GM12878 (cell line): ENCODE data around the gene DARS1. TPM values are rescaled to one million over a fixed set of nuclear protein-coding genes. Genes with fewer than 3 reads are reported as not detected.
"Not testable (repeated sequence)": the region's sequence is repeated elsewhere in the genome, so short reads cannot be mapped to it uniquely, and the experiment has no call there.

Experiments
- ATAC-seq: fragments of 200-7000 bp; cut with Tn5 transposase; 3 replicates; pipeline ENCODE4 v1.9.1; 2020; ENCODE audit warnings: mild to moderate bottlenecking, moderate library complexity
- BruUV-seq: library from RNA; stranded (reverse); fragments of 400-500 nt; replicated peaks from 2 replicates; lab custom pipeline; 2021; lab: Mats Ljungman, UMichigan
- CTCF ChIA-PET: fragments of 300-600 bp; sonication (Branson Sonifier 250); formaldehyde crosslinking; extraction: SDS; loops from one replicate; lab custom pipeline; 2021; ENCODE audit warnings: inconsistent platforms; lab: Yijun Ruan, JAX
- POLR2A ChIA-PET: fragments of 350-600 bp; formaldehyde crosslinking; extraction: SDS; loops from one replicate; lab custom pipeline; 2021; ENCODE audit warnings: inconsistent platforms; lab: Charles Lee
- RAD21 ChIA-PET: fragments of 300-600 bp; sonication (Branson Sonifier 250); formaldehyde crosslinking; loops from one replicate; lab custom pipeline; 2023; ENCODE audit warnings: antibody characterized with exemption; ENCODE audit not compliant: unreplicated experiment; lab: Charles Lee
- SMC1A ChIA-PET: fragments of 300-600 bp; sonication (Branson Sonifier 250); formaldehyde crosslinking; loops from one replicate; lab custom pipeline; 2023; ENCODE audit not compliant: unreplicated experiment, uncharacterized antibody; lab: Charles Lee
- DNase-seq: peaks from one replicate; pipeline ENCODE4 v3.0.0-alpha.2; 2011; ENCODE audit warnings: low read depth, low spot score
- FAIRE-seq: peaks from 3 replicates; lab custom pipeline; 2011; peaks lifted over from hg19 to GRCh38; lab: Jason Lieb, UNC
- H2AFZ ChIP-seq: 2 replicates; pipeline ENCODE4 v1.6.0; 2011; ENCODE audit warnings: low read depth, low read length, control low read depth; ENCODE audit not compliant: control insufficient read depth
- H3K27ac ChIP-seq: 2 replicates; pipeline ENCODE4 v1.5.1; 2011; ENCODE audit warnings: control low read depth; ENCODE audit not compliant: control insufficient read depth, insufficient read depth
- H3K27me3 ChIP-seq, 2 experiments: replicated peaks in 1 of 2; 2 replicates each; pipeline versions ENCODE4 v1.6.0 to v1.6.1; 2011; ENCODE audit warnings: low read length in 1 of 2; ENCODE audit not compliant: control insufficient read depth in 2 of 2, insufficient read depth in 2 of 2
- H3K36me3 ChIP-seq, 2 experiments: 2 replicates each; pipeline ENCODE4 v1.5.1; 2011; ENCODE audit warnings: low read length in 1 of 2; ENCODE audit not compliant: control insufficient read depth in 2 of 2, insufficient read depth in 2 of 2
- H3K4me1 ChIP-seq: 2 replicates; pipeline ENCODE4 v1.6.1; 2011; ENCODE audit warnings: mild to moderate bottlenecking, low read length, moderate library complexity, mixed read lengths; ENCODE audit not compliant: control insufficient read depth, insufficient read depth
- H3K4me2 ChIP-seq: 2 replicates; pipeline ENCODE4 v1.6.0; 2011; ENCODE audit warnings: control low read depth; ENCODE audit not compliant: control insufficient read depth, insufficient read depth
- H3K4me3 ChIP-seq: fragments of 200-600 bp; sonication (generic); 2 replicates; pipeline ENCODE4 v1.5.1; 2016
- H3K79me2 ChIP-seq: 2 replicates; pipeline ENCODE4 v1.6.0; 2011; ENCODE audit warnings: low read length; ENCODE audit not compliant: control insufficient read depth, insufficient read depth
- H3K9ac ChIP-seq: 2 replicates; pipeline ENCODE4 v1.8.0; 2011; ENCODE audit warnings: low read length, control low read depth, mixed read lengths; ENCODE audit not compliant: control insufficient read depth, insufficient read depth
- H3K9me3 ChIP-seq: replicated peaks from 3 replicates; pipeline ENCODE4 v1.5.1; 2011; ENCODE audit warnings: mild to moderate bottlenecking, low read length; ENCODE audit not compliant: control insufficient read depth, insufficient read depth
- H4K20me1 ChIP-seq: 2 replicates; pipeline ENCODE4 v1.6.0; 2011; ENCODE audit not compliant: control insufficient read depth, insufficient read depth
- CREB1 ChIP-seq: IDR thresholded peaks from 2 replicates; pipeline ENCODE4 v1.6.1; 2012; ENCODE audit warnings: low read depth, mild to moderate bottlenecking, inconsistent platforms
- ESRRA ChIP-seq: IDR thresholded peaks from 2 replicates; pipeline ENCODE4 v1.6.1; 2012; ENCODE audit warnings: mild to moderate bottlenecking, low read length, improper control_type of control experiment
- IRF4 ChIP-seq: IDR thresholded peaks from 2 replicates; pipeline ENCODE4 v1.6.1; 2011; ENCODE audit warnings: low read depth, low read length
- NFYB ChIP-seq: IDR thresholded peaks from 2 replicates; pipeline ENCODE4 v1.6.1; 2011; ENCODE audit warnings: low read depth, mild to moderate bottlenecking, low read length, improper control_type of control experiment, moderate library complexity; ENCODE audit not compliant: insufficient read depth
- NR2F1 ChIP-seq: fragments of 450-650 bp; conservative IDR thresholded peaks from 2 replicates; pipeline ENCODE4 v1.6.1; 2017; ENCODE audit warnings: mild to moderate bottlenecking
- NRF1 ChIP-seq: conservative IDR thresholded peaks from 2 replicates; pipeline ENCODE4 v1.6.1; 2011; ENCODE audit warnings: mild to moderate bottlenecking, low read depth, low read length, improper control_type of control experiment
- REST ChIP-seq: IDR thresholded peaks from 2 replicates; pipeline ENCODE4 v1.6.1; 2012; ENCODE audit warnings: mild to moderate bottlenecking, low read depth, low read length
- SRF ChIP-seq, 2 experiments: IDR thresholded peaks; 2 replicates each; pipeline ENCODE4 v1.6.1; 2011; ENCODE audit warnings: low read depth in 2 of 2, low read length in 2 of 2, mild to moderate bottlenecking in 1 of 2, moderate library complexity in 1 of 2
- TCF7 ChIP-seq: IDR thresholded peaks from 2 replicates; pipeline ENCODE4 v1.6.1; 2014; ENCODE audit warnings: antibody characterized with exemption, borderline replicate concordance
- ZBED1 ChIP-seq: IDR thresholded peaks from 2 replicates; pipeline ENCODE4 v1.6.1; 2016; ENCODE audit warnings: borderline replicate concordance
- ZBTB4 ChIP-seq: fragments of 450-650 bp; formaldehyde crosslinking; IDR thresholded peaks from 2 replicates; pipeline ENCODE4 v1.4.0; 2022; ENCODE audit warnings: mild to moderate bottlenecking, moderate library complexity
- WGBS: methylation state at CpG from one replicate; pipeline ENCODE4 v1.1.6; 2016; ENCODE audit warnings: low lambda C conversion rate; ENCODE audit not compliant: insufficient replicate concordance, insufficient coverage; ENCODE audit errors: missing lambda C conversion rate; 5-methylcytosine and 5-hydroxymethylcytosine counted together
- in situ Hi-C: fragments of 300-500 bp; cut with MboI; formaldehyde crosslinking; loops from 9 replicates; pipeline ENCODE4 v1.14.3; 2018; ENCODE audit warnings: mixed read lengths
- intact Hi-C: fragments of 100-400 bp; cut with micrococcal nuclease; formaldehyde crosslinking; loops from one replicate; pipeline ENCODE4 v1.14.2; 2022; ENCODE audit not compliant: unreplicated experiment
- polyA plus RNA-seq, 11 experiments: library from polyadenylated mRNA; depleted of rRNA in 4 of 11; unstranded in 6 of 11; stranded (reverse) in 5 of 11; fragments of >200 nt; fragmentation: Nextera tagmentation in 4 of 11; fragmentation: Illumina TruSeq in 1 of 11; extraction: Ambion mirVana in 4 of 11; extraction: Trizol in 1 of 11; gene quantifications; 1 replicate in 1 of 11; 2 replicates in 10 of 11; pipeline versions ENCODE4 v1.2.1 to v1.2.3, GENCODE V29; 2011 to 2016; ENCODE audit warnings: inconsistent platforms in 2 of 11, missing spikeins in 2 of 11, low read depth in 1 of 11
- total RNA-seq, 4 experiments: library from RNA; depleted of rRNA in 3 of 4; stranded (reverse); fragments of >200 nt in 3 of 4; fragmentation: Illumina TruSeq in 1 of 4; extraction: Trizol in 1 of 4; gene quantifications; 2 replicates each; pipeline versions ENCODE4 v1.2.1 to v1.2.3, GENCODE V29; 2013 to 2021

The DARS1 gene
- total and polyA plus RNA-seq, 10 of the 15 experiments (the other 5 are each of a cell fraction or from before 2014, with no cell fraction given), result 91.0 to 387 (median 137) TPM

GRCh38 chr2:135888587-135888986, 96.8 kb downstream of the DARS1 start:
- ChIA-PET POLR2A (interaction anchor here (0.6 kb wide), 1 partner anchor 542 kb away, joined by 3 read pairs; no protein-coding TSS in a partner anchor), CTCF (interaction anchor here (1.6 kb wide), 1 partner anchor 496 kb away, joined by 3 read pairs; no protein-coding TSS in a partner anchor)
- BruUV-seq, H4K20me1 ChIP-seq, in situ Hi-C loops, H3K36me3 ChIP-seq, SMC1A ChIA-PET, H3K4me2 ChIP-seq, RAD21 ChIA-PET, H3K79me2 ChIP-seq, intact Hi-C loops, ATAC-seq, H3K27ac ChIP-seq, H2AFZ ChIP-seq, DNase-seq, H3K27me3 ChIP-seq, H3K9me3 ChIP-seq, FAIRE-seq, H3K4me3 ChIP-seq, H3K9ac ChIP-seq, H3K4me1 ChIP-seq: not testable (repeated sequence)
- WGBS, result 43% methylated on average over 5 of the region's 5 CpGs
- peak; percentile 72 for TF ChIP-seq NFYB

GRCh38 chr2:135885709-135886108, 99.7 kb downstream of the DARS1 start:
- SMC1A ChIA-PET, result interaction anchor here (0.6 to 1.0 kb wide), 4 partner anchors 10 to 28 kb away, joined by 3 read pairs; no protein-coding TSS in a partner anchor
- FAIRE-seq, result no peak
- POLR2A ChIA-PET, result no interaction called here
- no peaks in the 10 kb centered on the region; the same call in 2 of the 3 replicates for H3K9me3 ChIP-seq
- H2AFZ ChIP-seq, result no peak overlapping the region
- BruUV-seq, result no TSS peak
- no peak overlapping the region for H3K4me3 ChIP-seq
- no peaks in the 10 kb centered on the region for H3K27me3 ChIP-seq
- no peak overlapping the region for H3K9ac ChIP-seq
- WGBS, result 35% methylated on average over 4 of the region's 4 CpGs
- RAD21 ChIA-PET, result interaction anchor here (1.6 kb wide), 1 partner anchor 499 kb away, joined by 4 read pairs; no protein-coding TSS in a partner anchor
- no peak for DNase-seq
- CTCF ChIA-PET, result interaction anchor here (0.6 to 2.4 kb wide), 6 partner anchors 9 to 499 kb away, joined by 3 to 9 read pairs (median 4); partner anchors contain the start of gene MCM6
- H3K79me2 ChIP-seq, result no peaks in the 10 kb centered on the region
- peak; percentile 52 for ATAC-seq
- no peaks in the 10 kb centered on the region for H4K20me1 ChIP-seq
- intact Hi-C loops (no loop called here), in situ Hi-C loops (no loop called here)
- H3K36me3 ChIP-seq, result no peaks in the 10 kb centered on the region
- H3K4me1 ChIP-seq, result no peaks in the 10 kb centered on the region
- no peak overlapping the region for H3K27ac ChIP-seq
- no peak overlapping the region for H3K4me2 ChIP-seq
- TF ChIP-seq NR2F1 (no peak), REST (no peak), ESRRA (no peak), ZBED1 (no peak), NRF1 (no peak), TCF7 (no peak), IRF4 (no peak), SRF (IDR thresholded peaks at IDR 0.05; ENCODE audit: low read depth in 2 of 2, low read length in 2 of 2) (no peak), CREB1 (no peak), ZBTB4 (CRISPR knock-in tag) (no peak)
